GM13977 (cell line): ENCODE data around the gene UCHL1.

Experiments
- DNase-seq: peaks from one replicate; pipeline ENCODE4 v3.0.0; 2012; ENCODE audit warnings: low spot score
- in situ Hi-C: fragments of 300-500 bp; cut with MboI; formaldehyde crosslinking; loops from one replicate; pipeline ENCODE4 v1.12.0; 2022; ENCODE audit warnings: low sequenced_read_pairs, low pct_unique_long_range_greater_than_20kb, mixed read lengths, inconsistent platforms; ENCODE audit not compliant: unreplicated experiment
- TF ChIP-seq, protein P1 (sequence below): IDR thresholded peaks from 2 replicates; pipeline ENCODE4 v1.5.1; 2012; ENCODE audit warnings: mild to moderate bottlenecking, control low read depth; ENCODE audit not compliant: insufficient read depth; ENCODE audit errors: extremely low read depth, missing control alignments

The UCHL1 gene

GRCh38 chr4:41294445-41295062 lies 37.8 kb downstream of the UCHL1 start:
- TF ChIP-seq, protein P1, sequence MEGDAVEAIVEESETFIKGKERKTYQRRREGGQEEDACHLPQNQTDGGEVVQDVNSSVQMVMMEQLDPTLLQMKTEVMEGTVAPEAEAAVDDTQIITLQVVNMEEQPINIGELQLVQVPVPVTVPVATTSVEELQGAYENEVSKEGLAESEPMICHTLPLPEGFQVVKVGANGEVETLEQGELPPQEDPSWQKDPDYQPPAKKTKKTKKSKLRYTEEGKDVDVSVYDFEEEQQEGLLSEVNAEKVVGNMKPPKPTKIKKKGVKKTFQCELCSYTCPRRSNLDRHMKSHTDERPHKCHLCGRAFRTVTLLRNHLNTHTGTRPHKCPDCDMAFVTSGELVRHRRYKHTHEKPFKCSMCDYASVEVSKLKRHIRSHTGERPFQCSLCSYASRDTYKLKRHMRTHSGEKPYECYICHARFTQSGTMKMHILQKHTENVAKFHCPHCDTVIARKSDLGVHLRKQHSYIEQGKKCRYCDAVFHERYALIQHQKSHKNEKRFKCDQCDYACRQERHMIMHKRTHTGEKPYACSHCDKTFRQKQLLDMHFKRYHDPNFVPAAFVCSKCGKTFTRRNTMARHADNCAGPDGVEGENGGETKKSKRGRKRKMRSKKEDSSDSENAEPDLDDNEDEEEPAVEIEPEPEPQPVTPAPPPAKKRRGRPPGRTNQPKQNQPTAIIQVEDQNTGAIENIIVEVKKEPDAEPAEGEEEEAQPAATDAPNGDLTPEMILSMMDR: no peak
- no peak for DNase-seq
- in situ Hi-C loops: loop anchor here (25.0 kb wide), 2 partner anchors 368 to 593 kb away; no protein-coding TSS in a partner anchor

DNA sequence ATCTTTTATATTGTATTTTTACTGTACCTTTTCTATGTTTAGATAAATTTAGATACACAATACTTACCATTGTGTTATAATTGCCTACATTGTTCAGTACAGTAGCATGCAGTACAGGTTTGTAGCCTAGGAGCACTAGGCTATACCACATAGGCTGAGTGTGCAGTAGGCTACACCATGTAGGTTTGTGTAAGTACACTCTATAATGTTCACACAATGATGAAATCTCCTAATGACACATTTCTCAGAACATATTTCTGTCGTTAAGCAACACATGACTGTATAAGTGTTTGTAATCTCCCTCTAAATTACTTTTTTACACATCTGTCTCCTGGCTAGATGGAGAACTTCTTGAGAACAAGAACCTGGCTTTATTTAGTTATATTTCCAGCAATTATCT lies 40.3 kb downstream of the UCHL1 start:
- no peak for DNase-seq
- in situ Hi-C loops: loop anchor here (25.0 kb wide), 2 partner anchors 365 to 590 kb away; no protein-coding TSS in a partner anchor
- TF ChIP-seq, protein P1: no peak

DNA sequence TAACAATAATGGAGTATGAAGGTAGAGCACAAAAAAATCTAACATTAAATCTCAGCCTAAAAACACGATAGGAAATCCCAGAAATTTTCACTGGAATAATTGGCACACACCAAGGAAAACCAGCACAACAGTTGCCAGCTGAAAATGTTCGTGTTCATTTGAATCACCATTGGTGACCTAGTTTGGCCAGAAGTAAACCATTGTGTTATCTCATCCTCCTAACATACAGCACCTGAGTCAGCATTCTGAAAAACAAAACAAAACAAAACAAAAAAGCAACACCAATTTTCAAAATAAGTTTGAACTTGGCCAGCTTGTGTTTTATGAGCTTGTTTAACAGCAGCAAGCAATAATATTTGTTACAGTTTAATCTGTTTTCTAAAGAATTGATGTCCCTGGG lies 41.1 kb downstream of the UCHL1 start:
- in situ Hi-C loops: loop anchor here (25.0 kb wide), 2 partner anchors 364 to 589 kb away; no protein-coding TSS in a partner anchor
- DNase-seq: no peak
- TF ChIP-seq, protein P1: no peak

DNA sequence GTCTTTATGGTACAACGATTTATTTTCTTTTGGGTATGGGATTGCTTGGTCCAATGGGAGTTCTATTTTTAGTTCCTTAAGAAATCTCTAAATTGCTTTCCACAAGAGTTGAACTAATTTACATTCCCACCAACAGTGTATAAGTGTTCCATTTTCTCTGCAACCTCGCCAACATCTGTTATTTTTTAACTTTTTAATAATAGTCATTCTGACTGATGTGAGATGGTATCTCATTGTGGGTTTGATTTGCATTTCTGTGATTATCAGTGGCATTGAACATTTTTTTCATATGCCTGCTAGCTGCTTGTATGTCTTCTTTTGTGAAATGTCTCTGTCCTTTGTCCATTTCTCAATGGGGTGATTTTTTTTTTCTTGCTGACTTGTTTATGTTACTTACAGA lies 42.8 kb downstream of the UCHL1 start:
- TF ChIP-seq, protein P1: no peak
- DNase-seq: no peak
- in situ Hi-C loops: loop anchor here (25.0 kb wide), 2 partner anchors 363 to 588 kb away; no protein-coding TSS in a partner anchor

DNA sequence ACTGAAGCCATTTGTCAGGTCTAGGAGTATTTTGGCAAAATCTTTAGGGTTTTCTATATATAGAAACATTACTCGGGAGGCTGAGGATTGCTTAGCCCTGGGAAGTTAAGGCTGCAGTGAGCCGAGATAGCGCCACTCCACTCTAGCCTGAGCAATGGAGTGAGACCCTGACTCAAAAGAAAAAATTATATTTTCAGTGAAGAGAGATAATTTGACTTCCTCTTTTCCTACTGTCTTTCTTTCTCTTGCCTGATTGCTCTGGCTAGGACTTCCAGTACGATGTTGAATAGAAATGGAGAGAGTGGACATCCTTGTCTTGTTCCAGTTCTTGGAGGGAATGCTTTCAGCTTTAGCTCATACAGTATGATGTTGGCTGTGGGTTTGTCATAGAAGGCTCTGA lies 44.4 kb downstream of the UCHL1 start:
- in situ Hi-C loops: no loop called here
- TF ChIP-seq, protein P1: no peak
- DNase-seq: no peak

GRCh38 chr4:41303372-41304118 lies 46.8 kb downstream of the UCHL1 start:
- in situ Hi-C loops: no loop called here
- TF ChIP-seq, protein P1: no peak
- DNase-seq: no peak
